ENCODE measurements around the gene FADS3.

- TF ChIP-seq, protein P1, sequence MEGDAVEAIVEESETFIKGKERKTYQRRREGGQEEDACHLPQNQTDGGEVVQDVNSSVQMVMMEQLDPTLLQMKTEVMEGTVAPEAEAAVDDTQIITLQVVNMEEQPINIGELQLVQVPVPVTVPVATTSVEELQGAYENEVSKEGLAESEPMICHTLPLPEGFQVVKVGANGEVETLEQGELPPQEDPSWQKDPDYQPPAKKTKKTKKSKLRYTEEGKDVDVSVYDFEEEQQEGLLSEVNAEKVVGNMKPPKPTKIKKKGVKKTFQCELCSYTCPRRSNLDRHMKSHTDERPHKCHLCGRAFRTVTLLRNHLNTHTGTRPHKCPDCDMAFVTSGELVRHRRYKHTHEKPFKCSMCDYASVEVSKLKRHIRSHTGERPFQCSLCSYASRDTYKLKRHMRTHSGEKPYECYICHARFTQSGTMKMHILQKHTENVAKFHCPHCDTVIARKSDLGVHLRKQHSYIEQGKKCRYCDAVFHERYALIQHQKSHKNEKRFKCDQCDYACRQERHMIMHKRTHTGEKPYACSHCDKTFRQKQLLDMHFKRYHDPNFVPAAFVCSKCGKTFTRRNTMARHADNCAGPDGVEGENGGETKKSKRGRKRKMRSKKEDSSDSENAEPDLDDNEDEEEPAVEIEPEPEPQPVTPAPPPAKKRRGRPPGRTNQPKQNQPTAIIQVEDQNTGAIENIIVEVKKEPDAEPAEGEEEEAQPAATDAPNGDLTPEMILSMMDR (IDR thresholded peaks at IDR 0.05; ENCODE audit: low read length): no peak
- TF ChIP-seq EZH2 (IDR thresholded peaks at IDR 0.05; ENCODE audit: borderline replicate concordance, low read length): no peak
These were observed 59.1 kb downstream of the FADS3 start for GRCh38 chr11:61832207-61832606.
